Activated T-cell treated with anti-CD3 and anti-CD28 coated beads, Interleukin-2, amount 50 U/mL, for 48 hours (primary cell): ENCODE measurements around the gene TMOD2.

Source experiments
- DNase-seq, 2 experiments: peaks; one replicate each; pipeline ENCODE4 v3.0.0-alpha.2; 2020

The TMOD2 gene

GRCh38 chr15:51828621-51829375, 77.4 kb downstream of the TMOD2 start:
- no peak for DNase-seq

DNA sequence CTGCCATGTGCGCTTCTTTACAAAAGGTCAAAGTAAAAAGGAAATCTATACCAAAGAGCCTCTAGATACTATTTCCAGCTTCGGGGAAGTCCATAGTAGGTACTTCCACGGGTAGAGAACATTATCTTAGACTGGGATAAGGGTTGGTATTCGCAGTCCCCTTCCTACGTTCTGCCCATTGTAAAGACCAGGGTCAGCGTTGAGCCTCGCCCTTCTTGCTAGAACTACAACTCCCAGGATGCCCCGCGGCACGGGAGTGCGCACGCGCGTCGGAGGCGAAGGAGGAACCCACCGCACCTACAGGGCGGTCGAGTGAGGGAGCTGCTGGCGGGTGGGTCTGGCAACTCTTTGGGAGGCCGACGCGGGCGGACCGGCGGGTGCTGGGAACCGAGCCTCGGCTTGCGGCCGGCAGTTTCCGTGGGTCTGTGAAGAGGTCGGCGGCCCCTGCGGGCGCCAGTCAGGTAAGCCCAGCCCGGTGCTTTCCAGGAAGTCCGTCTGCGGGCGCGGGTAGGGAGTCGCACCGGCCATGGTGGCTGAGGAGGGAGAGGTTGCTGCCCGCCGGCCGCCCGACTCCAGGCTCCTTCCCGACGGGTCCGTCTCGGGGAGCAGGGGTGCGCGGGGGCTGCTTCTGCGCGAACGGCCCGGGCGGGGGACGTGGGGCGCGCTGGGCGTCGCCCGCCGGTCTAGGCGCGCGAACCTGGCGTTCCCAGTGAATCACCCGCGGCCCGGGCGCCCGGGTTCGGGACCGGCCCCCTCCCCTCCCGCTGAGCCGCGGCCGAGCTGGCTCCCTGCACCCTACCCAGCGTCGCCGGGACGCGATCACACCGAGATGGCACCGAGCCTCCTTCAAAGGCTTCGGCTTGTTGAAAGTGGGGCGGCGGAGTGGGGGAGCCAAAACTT, 78.2 kb downstream of the TMOD2 start, which contains the start of gene TMOD3:
Gene TMOD3 (plus strand): TSS at position 278 of the 900 bp plus-strand sequence. CDS start 33,232 bp downstream, outside the sequence.
- peak; percentile 96 to 97 for DNase-seq

GRCh38 chr15:51830276-51830806, 78.9 kb downstream of the TMOD2 start:
- no peak for DNase-seq

- DNase-seq, result no peak
Measured at GRCh38 chr15:51833772-51834171, 82.4 kb downstream of the TMOD2 start.

- no peak for DNase-seq
Measured at GRCh38 chr15:51837792-51838251, 86.4 kb downstream of the TMOD2 start.

DNA sequence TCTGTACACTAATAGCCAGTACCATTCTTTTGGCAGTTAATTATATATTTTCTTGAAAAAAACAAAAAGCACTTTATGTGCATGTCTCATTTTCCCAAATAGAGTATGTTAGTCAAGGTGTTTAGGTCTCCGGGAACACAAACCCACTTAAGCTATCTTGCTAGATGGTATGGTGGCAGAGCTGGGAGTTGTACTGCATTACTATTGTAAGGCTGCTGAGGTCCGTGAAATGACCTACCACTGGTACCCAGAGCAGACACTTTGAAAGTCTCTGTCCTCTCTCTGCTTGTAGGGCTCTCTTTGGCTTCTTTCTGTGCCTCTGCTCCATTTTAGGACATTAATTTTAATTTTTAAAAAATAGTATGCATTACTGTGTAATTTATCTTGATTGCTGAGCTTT, 86.9 kb downstream of the TMOD2 start:
- DNase-seq, result no peak

- DNase-seq, result no peak
Measured at GRCh38 chr15:51840692-51841091, 89.3 kb downstream of the TMOD2 start.

DNA sequence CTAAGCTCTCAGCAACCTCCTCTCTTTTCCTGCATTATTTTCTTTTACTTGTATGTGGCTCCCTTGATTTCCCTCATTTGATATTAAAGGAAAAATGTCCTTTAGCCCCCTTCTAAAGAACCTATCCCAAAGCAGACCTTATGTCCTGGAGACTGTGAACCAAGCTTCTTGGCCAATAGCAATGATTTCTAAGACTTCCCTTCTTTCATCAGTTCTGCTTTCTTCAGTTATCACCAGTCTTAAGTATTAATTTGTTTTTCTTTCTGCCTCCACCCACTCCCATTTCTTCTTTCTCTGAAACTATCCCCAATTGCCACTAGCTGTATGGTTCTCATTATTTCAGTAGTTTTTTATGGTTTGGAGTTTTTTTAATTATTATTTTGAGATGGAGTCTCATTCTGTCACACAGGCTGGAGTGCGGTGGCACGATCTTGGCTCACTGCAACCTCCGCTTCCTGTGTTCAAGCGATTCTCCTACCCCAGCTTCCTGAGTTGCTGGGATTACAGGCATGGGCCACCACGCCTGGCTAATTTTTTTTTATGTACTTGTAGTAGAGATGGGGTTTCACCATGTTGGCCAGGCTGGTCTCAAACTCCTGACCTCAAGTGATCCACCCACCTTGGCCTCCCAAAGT, 90.1 kb downstream of the TMOD2 start:
- no peak for DNase-seq

DNA sequence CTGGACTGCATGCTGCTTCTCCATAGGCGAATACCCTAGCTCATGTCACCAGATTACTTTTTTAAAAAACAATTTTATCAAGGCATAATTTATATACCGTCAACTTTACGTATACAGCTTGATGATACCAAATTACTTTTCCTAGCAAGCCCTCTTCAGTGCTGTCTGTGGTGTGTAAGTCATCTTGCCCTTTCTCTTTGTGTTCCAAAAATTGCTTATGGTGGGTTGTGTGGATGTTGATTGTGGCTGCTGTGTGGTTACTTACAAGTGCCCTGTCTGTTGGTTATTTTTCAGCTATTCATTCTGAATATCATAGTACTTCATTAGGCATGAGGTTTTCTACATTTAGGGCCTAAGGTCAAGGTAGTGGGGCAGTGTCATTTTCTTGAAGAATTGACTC, 90.9 kb downstream of the TMOD2 start:
- DNase-seq, result no peak

DNA sequence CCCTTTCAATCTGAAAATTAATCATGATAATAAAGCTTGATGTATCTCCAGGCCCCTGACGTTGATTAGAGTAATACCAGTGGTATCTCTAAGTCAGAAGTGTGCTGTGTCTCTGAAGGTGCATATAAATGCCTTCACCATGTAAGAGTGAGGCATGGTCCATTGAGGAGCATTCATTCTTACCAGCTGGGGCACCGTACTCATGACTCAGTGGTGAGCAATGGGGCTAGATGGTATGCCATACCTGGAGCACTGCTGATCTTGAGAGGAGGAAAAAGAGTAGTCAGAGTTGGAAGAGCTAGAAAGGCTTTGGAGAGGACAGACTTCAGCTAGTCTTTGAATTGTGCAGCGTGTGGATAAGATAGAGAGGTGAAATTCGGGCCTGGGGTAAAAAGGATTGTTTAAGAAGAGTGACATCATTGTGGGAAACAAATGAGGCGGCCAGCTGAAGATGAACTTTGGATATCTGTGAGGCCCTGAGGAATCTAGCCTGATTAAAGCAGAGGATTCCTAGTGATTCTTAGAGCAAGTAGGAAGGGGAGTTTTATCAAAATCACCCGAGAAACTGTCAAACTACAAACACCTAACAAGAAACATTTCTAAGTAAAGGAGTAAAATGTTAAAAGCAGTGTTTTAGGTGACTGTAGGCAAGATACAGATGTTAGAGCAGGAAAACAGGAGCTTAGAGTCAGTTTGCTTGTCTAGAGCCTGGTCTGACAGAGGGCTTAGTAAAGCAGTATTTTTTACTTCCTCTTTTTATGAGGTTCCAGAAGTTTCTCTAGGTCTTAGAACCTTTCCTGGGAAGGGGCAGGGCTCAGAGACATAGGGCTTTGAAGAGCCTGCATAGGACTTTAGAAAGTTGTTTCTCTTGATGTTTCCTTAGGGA, 91.7 kb downstream of the TMOD2 start:
- DNase-seq, result peak in 1 of 2 experiments; percentile 39

- DNase-seq, result no peak
Measured at GRCh38 chr15:51844747-51845426, 93.5 kb downstream of the TMOD2 start.

- DNase-seq, result no peak
Measured at GRCh38 chr15:51846066-51846462, 94.7 kb downstream of the TMOD2 start.

GRCh38 chr15:51846463-51847230, 95.2 kb downstream of the TMOD2 start:
- no peak for DNase-seq

- no peak for DNase-seq
Measured at GRCh38 chr15:51848811-51849210, 97.4 kb downstream of the TMOD2 start.

DNA sequence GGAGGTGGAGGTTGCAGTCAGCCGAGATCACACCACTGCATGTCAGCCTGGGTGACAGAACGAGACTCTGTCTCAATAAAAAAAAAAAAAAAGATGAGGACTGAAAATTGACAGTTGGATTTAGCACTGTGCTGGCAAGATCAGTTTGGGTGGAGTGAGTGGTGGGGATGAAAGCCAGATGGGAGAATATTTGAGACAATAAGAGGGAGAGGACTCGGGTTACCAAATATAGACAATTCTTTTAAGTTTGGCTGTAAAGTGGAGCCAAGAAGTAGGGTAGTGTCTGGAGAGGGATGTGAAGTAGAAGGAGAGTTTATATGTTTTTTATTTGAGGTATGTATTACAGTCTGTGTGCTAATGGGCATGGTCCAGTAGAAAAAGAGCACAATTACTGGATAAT, 98.5 kb downstream of the TMOD2 start:
- DNase-seq, result no peak

DNA sequence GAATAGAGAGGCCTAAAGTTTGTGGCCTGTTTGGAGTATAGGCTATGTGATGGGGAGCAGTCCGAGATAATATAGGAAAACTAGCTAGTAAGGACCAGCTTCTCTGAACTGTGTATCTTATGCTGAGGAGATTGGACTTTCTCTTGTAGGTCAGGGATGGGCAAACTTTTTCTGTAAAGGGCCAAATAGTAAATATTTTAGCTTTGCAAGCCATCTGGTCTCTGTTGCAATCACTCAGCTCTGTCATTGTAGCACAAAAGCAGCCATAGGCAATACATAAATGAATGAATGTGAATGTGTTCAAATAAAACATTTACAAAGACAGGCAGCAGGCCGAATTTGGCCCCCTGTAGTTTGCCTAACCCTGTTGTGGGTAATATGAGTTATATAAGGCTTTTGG, 102.6 kb downstream of the TMOD2 start:
- no peak for DNase-seq

GRCh38 chr15:51855612-51856011, 104.2 kb downstream of the TMOD2 start:
- DNase-seq, result no peak

GRCh38 chr15:51856714-51857380, 105.5 kb downstream of the TMOD2 start:
- DNase-seq, result no peak

GRCh38 chr15:51861557-51862359, 110.4 kb downstream of the TMOD2 start:
- DNase-seq, result peak; percentile 58 to 67
